Measurements from ENCODE around the gene AGXT.
A peak's percentile ranks its signal among the peaks of the same experiment; 100 is the strongest.
"Not testable (repeated sequence)": the region's sequence is repeated elsewhere in the genome, so short reads cannot be mapped to it uniquely, and the experiment has no call there.

Gene AGXT

GRCh38 chr2:240840435-240841060 lies 28.1 kb upstream of the AGXT start:
- DNase-seq = peak; percentile 35

GRCh38 chr2:240846309-240846708 lies 22.3 kb upstream of the AGXT start:
- DNase-seq = not testable (repeated sequence)

GRCh38 chr2:240846873-240847595 lies 21.6 kb upstream of the AGXT start:
- no peak for DNase-seq

GRCh38 chr2:240847817-240848216 lies 20.8 kb upstream of the AGXT start:
- no peak for DNase-seq

GRCh38 chr2:240848900-240849680 lies 19.5 kb upstream of the AGXT start:
- no peak for DNase-seq

GRCh38 chr2:240850026-240850425 lies 18.6 kb upstream of the AGXT start:
- DNase-seq = no peak

- no peak for DNase-seq
Measured at GRCh38 chr2:240850756-240851077, 17.9 kb upstream of the AGXT start.

GRCh38 chr2:240851078-240851991 lies 17.3 kb upstream of the AGXT start:
- DNase-seq = peak; percentile 88

- no peak for DNase-seq
Measured at GRCh38 chr2:240852671-240853314, 15.8 kb upstream of the AGXT start.

- no peak for DNase-seq
Measured at GRCh38 chr2:240855670-240856069, 13.0 kb upstream of the AGXT start.

- DNase-seq = no peak
Measured at GRCh38 chr2:240856151-240856980, 12.3 kb upstream of the AGXT start.

- no peak for DNase-seq
Measured at GRCh38 chr2:240857039-240858008, 11.3 kb upstream of the AGXT start.

- DNase-seq = no peak
Measured at GRCh38 chr2:240858321-240858720, 10.3 kb upstream of the AGXT start.

- no peak for DNase-seq
Measured at GRCh38 chr2:240858871-240859270, 9.8 kb upstream of the AGXT start.

- DNase-seq = no peak
Measured at GRCh38 chr2:240861547-240861946, 7.1 kb upstream of the AGXT start.

- no peak for DNase-seq
Measured at GRCh38 chr2:240864475-240864874, 4.1 kb upstream of the AGXT start.

GRCh38 chr2:240865391-240865790 lies 3.2 kb upstream of the AGXT start:
- no peak for DNase-seq

- no peak for DNase-seq
Measured at GRCh38 chr2:240869109-240869955, 708 bp downstream of the AGXT start.

Data from stimulated activated CD4-positive, alpha-beta T cell treated with anti-CD3 and anti-CD28 coated beads, Interleukin-15, amount 100 ng/mL, for 24 hours (primary cell).